ENCODE measurements around the gene MYBPH.

DNA sequence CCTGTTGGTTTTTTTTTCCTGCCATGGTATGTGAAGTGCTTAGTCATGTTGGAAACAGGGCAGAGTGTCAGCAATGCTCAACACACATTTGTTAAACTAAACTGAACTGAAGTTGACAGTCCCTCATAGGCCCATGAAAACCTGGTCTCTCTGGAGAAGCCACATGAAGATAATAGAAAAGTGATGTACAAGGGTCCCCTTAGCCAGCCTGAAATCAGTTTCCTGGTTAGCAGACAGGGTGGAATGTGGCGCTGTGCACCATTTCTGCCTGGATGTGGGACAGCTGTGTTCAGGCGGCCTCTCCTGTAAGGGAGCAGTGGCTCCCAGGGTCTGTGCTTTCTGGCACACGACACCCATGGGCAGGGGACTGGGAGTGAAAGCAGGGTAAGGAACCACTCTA, 20.7 kb upstream of the MYBPH start:
- TF ChIP-seq, protein P1, sequence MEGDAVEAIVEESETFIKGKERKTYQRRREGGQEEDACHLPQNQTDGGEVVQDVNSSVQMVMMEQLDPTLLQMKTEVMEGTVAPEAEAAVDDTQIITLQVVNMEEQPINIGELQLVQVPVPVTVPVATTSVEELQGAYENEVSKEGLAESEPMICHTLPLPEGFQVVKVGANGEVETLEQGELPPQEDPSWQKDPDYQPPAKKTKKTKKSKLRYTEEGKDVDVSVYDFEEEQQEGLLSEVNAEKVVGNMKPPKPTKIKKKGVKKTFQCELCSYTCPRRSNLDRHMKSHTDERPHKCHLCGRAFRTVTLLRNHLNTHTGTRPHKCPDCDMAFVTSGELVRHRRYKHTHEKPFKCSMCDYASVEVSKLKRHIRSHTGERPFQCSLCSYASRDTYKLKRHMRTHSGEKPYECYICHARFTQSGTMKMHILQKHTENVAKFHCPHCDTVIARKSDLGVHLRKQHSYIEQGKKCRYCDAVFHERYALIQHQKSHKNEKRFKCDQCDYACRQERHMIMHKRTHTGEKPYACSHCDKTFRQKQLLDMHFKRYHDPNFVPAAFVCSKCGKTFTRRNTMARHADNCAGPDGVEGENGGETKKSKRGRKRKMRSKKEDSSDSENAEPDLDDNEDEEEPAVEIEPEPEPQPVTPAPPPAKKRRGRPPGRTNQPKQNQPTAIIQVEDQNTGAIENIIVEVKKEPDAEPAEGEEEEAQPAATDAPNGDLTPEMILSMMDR (IDR thresholded peaks at IDR 0.05 in 8 of 11, conservative IDR thresholded peaks at IDR 0.05 in 3 of 11) = no peak
- no peak for TF ChIP-seq POLR2A (IDR thresholded peaks at IDR 0.05)
- TF ChIP-seq POLR2AphosphoS5 (IDR thresholded peaks at IDR 0.05) = no peak
